D721Med (cell line): ENCODE measurements around the gene YY1.
"Not testable (repeated sequence)": the region's sequence is repeated elsewhere in the genome, so short reads cannot be mapped to it uniquely, and the experiment has no call there.

ENCODE experiments used
- DNase-seq: peaks from one replicate; pipeline ENCODE4 v3.0.0; 2011; ENCODE audit warnings: low spot score; ENCODE audit not compliant: insufficient read length
- FAIRE-seq: peaks from 2 replicates; lab custom pipeline; 2011; peaks lifted over from hg19 to GRCh38; lab: Jason Lieb, UNC
- CTCF ChIP-seq: IDR thresholded peaks from 2 replicates; pipeline ENCODE4 v1.5.1; 2012; ENCODE audit warnings: mild to moderate bottlenecking, control low read depth; ENCODE audit not compliant: insufficient read depth; ENCODE audit errors: missing control alignments

Gene YY1

GRCh38 chr14:100306998-100307765 is 68.2 kb downstream of the YY1 start:
- FAIRE-seq (no peak), DNase-seq (no peak)
- TF ChIP-seq CTCF = no peak

GRCh38 chr14:100307766-100308426 is 69.0 kb downstream of the YY1 start:
- DNase-seq (no peak), FAIRE-seq (no peak)
- TF ChIP-seq CTCF = no peak

GRCh38 chr14:100308427-100308792 is 69.5 kb downstream of the YY1 start:
- not testable (repeated sequence) for FAIRE-seq, DNase-seq

- DNase-seq = no peak
- FAIRE-seq = no peak
- no peak for TF ChIP-seq CTCF
Measured at GRCh38 chr14:100309028-100309737, 70.2 kb downstream of the YY1 start.

- not testable (repeated sequence) for FAIRE-seq, DNase-seq
Measured at GRCh38 chr14:100312110-100312876, 73.3 kb downstream of the YY1 start.

DNA sequence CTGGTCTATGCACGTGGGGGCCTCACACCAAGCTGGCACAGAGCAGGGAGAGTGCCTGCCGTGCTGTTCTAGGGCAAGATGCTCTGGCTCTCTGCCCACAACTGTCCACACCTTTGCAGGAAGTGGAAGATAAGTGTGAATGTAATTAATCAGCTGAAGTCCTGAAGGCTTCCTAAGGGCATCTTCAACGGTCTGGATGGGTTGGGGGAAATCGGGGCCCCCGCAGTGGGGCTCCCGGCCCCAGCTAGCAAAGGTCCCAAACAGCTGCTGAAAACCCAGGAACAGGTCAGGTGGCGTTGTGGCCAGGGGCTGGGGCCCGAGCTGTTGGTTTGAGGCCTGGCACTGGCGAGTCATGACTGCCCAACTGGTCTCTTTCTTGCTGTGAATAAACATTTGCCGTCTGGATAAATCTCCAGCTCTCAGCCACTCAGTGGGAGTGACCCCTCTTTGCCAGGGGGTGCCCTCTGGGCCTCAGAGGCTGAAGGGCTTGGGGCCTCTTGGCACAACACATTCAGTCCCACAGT is 74.0 kb downstream of the YY1 start:
- FAIRE-seq (no peak), DNase-seq (no peak)

More for the DNA sequence above, 74.0 kb downstream of the YY1 start:
- no peak for TF ChIP-seq CTCF
